NCI-H2107 treated with DMSO at 0.1 percent for 48 hours (cell line): ENCODE data around the gene MKRN3.
"Not testable (repeated sequence)": the region's sequence is repeated elsewhere in the genome, so short reads cannot be mapped to it uniquely, and the experiment has no call there.

Experiments
- DNase-seq: peaks from one replicate; lab custom pipeline; 2025; ENCODE audit not compliant: unreplicated experiment; lab: John Stamatoyannopoulos, UW

Gene MKRN3

GRCh38 chr15:23588268-23588667 is 22.8 kb downstream of the MKRN3 start:
- DNase-seq, result no peak

GRCh38 chr15:23589012-23589411 is 23.5 kb downstream of the MKRN3 start:
- DNase-seq, result no peak

- no peak for DNase-seq
Measured at GRCh38 chr15:23594252-23594770, 28.8 kb downstream of the MKRN3 start.

- no peak for DNase-seq
Measured at GRCh38 chr15:23595368-23595767, 29.9 kb downstream of the MKRN3 start.

- no peak for DNase-seq
Measured at GRCh38 chr15:23596736-23597135, 31.3 kb downstream of the MKRN3 start.

GRCh38 chr15:23597278-23597677 is 31.8 kb downstream of the MKRN3 start:
- DNase-seq, result not testable (repeated sequence)

- DNase-seq, result no peak
Measured at GRCh38 chr15:23599053-23599452, 33.6 kb downstream of the MKRN3 start.

GRCh38 chr15:23602124-23602523 is 36.6 kb downstream of the MKRN3 start:
- no peak for DNase-seq

GRCh38 chr15:23606226-23606625 is 40.8 kb downstream of the MKRN3 start:
- DNase-seq, result no peak

GRCh38 chr15:23616536-23616935 is 51.1 kb downstream of the MKRN3 start:
- no peak for DNase-seq
